ENCODE measurements around the gene PYGB. TPM values are rescaled to one million over a fixed set of nuclear protein-coding genes. Genes with fewer than 3 reads are reported as not detected.

PYGB gene
- total RNA-seq, 2 donors from 2014 or later: 34.8 to 42.8 TPM

GRCh38 chr20:25317351-25318075 is 69.6 kb downstream of the PYGB start:
- ATAC-seq (peak; percentile 20), DNase-seq (peak in 1 of 4 donors; percentile 13)
- Histone ChIP-seq H3K27ac (peak overlapping the region in 3 of 4 donors; percentile 4 to 46 (median 16)), H3K4me1 (peaks cover 7% of the 10 kb centered on the region), H3K4me3 (no peak overlapping the region), H3K9me3 (no peaks in the 10 kb centered on the region), H3K36me3 (replicated peaks in 1 of 2; ENCODE audit: insufficient read depth in 1 of 2, low read depth in 2 of 2) (peaks cover 0 to 7% of the 10 kb centered on the region in 2 donors), H3K27me3 (no peaks in the 10 kb centered on the region)
- intact Hi-C loops (cut with DNase I): no loop called here
- 65 to 74% methylated on average over 17 of the region's 17 CpGs for WGBS, 2 donors
- no peak for TF ChIP-seq POLR2A (IDR thresholded peaks at IDR 0.05)
- no peak for TF ChIP-seq CTCF (IDR thresholded peaks at IDR 0.05)

GRCh38 chr20:25318471-25319240 is 70.8 kb downstream of the PYGB start:
- Histone ChIP-seq H3K4me3 (no peak overlapping the region), H3K27me3 (no peaks in the 10 kb centered on the region), H3K27ac (peak overlapping the region in 1 of 4 donors; percentile 61), H3K4me1 (peaks cover 7% of the 10 kb centered on the region), H3K36me3 (replicated peaks in 1 of 2; ENCODE audit: insufficient read depth in 1 of 2, low read depth in 2 of 2) (peaks cover 0 to 7% of the 10 kb centered on the region in 2 donors), H3K9me3 (no peaks in the 10 kb centered on the region)
- no peak for ATAC-seq
- TF ChIP-seq CTCF (IDR thresholded peaks at IDR 0.05): no peak
- peak in 1 of 3 donors; percentile 18 for TF ChIP-seq POLR2A (IDR thresholded peaks at IDR 0.05)
- intact Hi-C loops (cut with DNase I): no loop called here
- peak in 2 of 4 donors; percentile 4 to 58 for DNase-seq
- 84 to 90% methylated on average over 9 to 16 of the region's 16 CpGs for WGBS, 2 donors

GRCh38 chr20:25319241-25320034 is 71.6 kb downstream of the PYGB start:
- Histone ChIP-seq H3K4me3 (no peak overlapping the region), H3K9me3 (no peaks in the 10 kb centered on the region), H3K27ac (peak overlapping the region in 1 of 4 donors; percentile 61), H3K36me3 (replicated peaks in 1 of 2; ENCODE audit: insufficient read depth in 1 of 2, low read depth in 2 of 2) (peaks cover 0 to 7% of the 10 kb centered on the region in 2 donors), H3K4me1 (peaks cover 7% of the 10 kb centered on the region), H3K27me3 (no peaks in the 10 kb centered on the region)
- TF ChIP-seq POLR2A (IDR thresholded peaks at IDR 0.05) (no peak), CTCF (IDR thresholded peaks at IDR 0.05) (no peak)
- DNase-seq: peak in 1 of 4 donors; percentile 4
- no peak for ATAC-seq
- intact Hi-C loops (cut with DNase I): no loop called here
- 85 to 89% methylated on average over 10 to 11 of the region's 11 CpGs for WGBS, 2 donors

- peak in 1 of 4 donors; percentile 5 for DNase-seq
These were observed 72.3 kb downstream of the PYGB start for GRCh38 chr20:25320035-25320800.

More at GRCh38 chr20:25320035-25320800, 72.3 kb downstream of the PYGB start:
- no peaks in the 10 kb centered on the region for H3K27me3 ChIP-seq
- TF ChIP-seq POLR2A (IDR thresholded peaks at IDR 0.05) (no peak), CTCF (IDR thresholded peaks at IDR 0.05) (no peak)
- H3K9me3 ChIP-seq: no peaks in the 10 kb centered on the region
- H3K4me1 ChIP-seq: peaks cover 7% of the 10 kb centered on the region
- H3K36me3 ChIP-seq (replicated peaks in 1 of 2; ENCODE audit: insufficient read depth in 1 of 2, low read depth in 2 of 2): peaks cover 0 to 7% of the 10 kb centered on the region in 2 donors
- no peak overlapping the region for H3K4me3 ChIP-seq
- intact Hi-C loops (cut with DNase I): no loop called here
- 69 to 89% methylated on average over 4 to 13 of the region's 13 CpGs for WGBS, 2 donors
- ATAC-seq: no peak
- H3K27ac ChIP-seq: no peak overlapping the region

All from body of pancreas (tissue), 4 donors.